ENCODE measurements around the gene APBB3. TPM values are rescaled to one million over a fixed set of nuclear protein-coding genes. Genes with fewer than 3 reads are reported as not detected.
A peak's percentile ranks its signal among the peaks of the same experiment; 100 is the strongest.

The APBB3 gene
- total RNA-seq, 1 donor from 2014 or later, result 68.5 TPM

- Mint-ChIP-seq H3K36me3 (peaks cover 16% of the 10 kb centered on the region), H3K27me3 (ENCODE audit: low read depth) (no peaks in the 10 kb centered on the region), H3K9me3 (no peaks in the 10 kb centered on the region), H3K4me1 (peaks cover 23% of the 10 kb centered on the region), H3K4me3 (peak overlapping the region; percentile 90), H3K27ac (peak overlapping the region; percentile 97)
- no peak for DNase-seq (ENCODE audit: low spot score in 2 of 2, unreplicated experiment in 2 of 2)
- TF ChIP-seq CTCF (IDR thresholded peaks at IDR 0.05; ENCODE audit: unreplicated experiment), result no peak
Observed at GRCh38 chr5:140565024-140565779, 804 bp upstream of the APBB3 start.

DNA sequence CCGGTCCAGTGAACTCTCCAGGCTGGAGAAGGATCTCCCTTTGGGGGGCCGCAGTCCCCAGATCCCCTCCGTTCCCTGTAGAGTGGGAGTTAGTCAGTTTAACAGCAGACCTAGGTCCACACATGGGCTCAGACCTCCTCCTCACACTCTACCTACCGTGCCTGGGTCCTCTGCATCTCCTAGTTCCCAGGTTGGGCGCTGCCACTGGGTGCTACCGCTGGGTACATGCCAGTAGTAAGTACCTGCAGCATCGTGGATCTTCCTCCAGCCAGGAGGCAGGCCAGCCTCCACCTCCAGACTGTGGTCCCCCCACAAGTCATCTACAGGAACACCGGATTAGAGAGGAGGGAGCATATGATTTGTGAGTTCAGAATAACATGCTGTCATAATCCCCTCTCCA is 802 bp downstream of the APBB3 start:
- Mint-ChIP-seq H3K4me3 (peak overlapping the region; percentile 90), H3K36me3 (peaks cover 16% of the 10 kb centered on the region), H3K4me1 (peaks cover 23% of the 10 kb centered on the region), H3K9me3 (no peaks in the 10 kb centered on the region), H3K27ac (peak overlapping the region; percentile 96), H3K27me3 (ENCODE audit: low read depth) (no peaks in the 10 kb centered on the region)
- no peak for DNase-seq (ENCODE audit: low spot score in 2 of 2, unreplicated experiment in 2 of 2)
- TF ChIP-seq CTCF (IDR thresholded peaks at IDR 0.05; ENCODE audit: unreplicated experiment), result no peak

GRCh38 chr5:140561753-140562523 is 2.5 kb downstream of the APBB3 start:
- DNase-seq (ENCODE audit: low spot score in 2 of 2, unreplicated experiment in 2 of 2), result no peak
- H3K36me3 Mint-ChIP-seq, result peaks cover 7% of the 10 kb centered on the region
- no peak for TF ChIP-seq CTCF (IDR thresholded peaks at IDR 0.05; ENCODE audit: unreplicated experiment)
- H3K4me1 Mint-ChIP-seq, result peaks cover 28% of the 10 kb centered on the region
- H3K27ac Mint-ChIP-seq, result no peak overlapping the region
- no peak overlapping the region for H3K4me3 Mint-ChIP-seq
- H3K9me3 Mint-ChIP-seq, result no peaks in the 10 kb centered on the region
- no peaks in the 10 kb centered on the region for H3K27me3 Mint-ChIP-seq (ENCODE audit: low read depth)

GRCh38 chr5:140560227-140560626 is 4.2 kb downstream of the APBB3 start:
- Mint-ChIP-seq H3K9me3 (no peaks in the 10 kb centered on the region), H3K4me1 (peaks cover 34% of the 10 kb centered on the region), H3K27ac (no peak overlapping the region), H3K27me3 (ENCODE audit: low read depth) (no peaks in the 10 kb centered on the region), H3K4me3 (no peak overlapping the region), H3K36me3 (peaks cover 2% of the 10 kb centered on the region)
- DNase-seq (ENCODE audit: low spot score in 2 of 2, unreplicated experiment in 2 of 2), result no peak
- TF ChIP-seq CTCF (IDR thresholded peaks at IDR 0.05; ENCODE audit: unreplicated experiment), result no peak

- no peak for DNase-seq (ENCODE audit: low spot score in 2 of 2, unreplicated experiment in 2 of 2)
- no peaks in the 10 kb centered on the region for H3K9me3 Mint-ChIP-seq
- H3K27ac Mint-ChIP-seq, result peak overlapping the region; percentile 96
- peaks cover 29% of the 10 kb centered on the region for H3K4me1 Mint-ChIP-seq
- H3K27me3 Mint-ChIP-seq (ENCODE audit: low read depth), result no peaks in the 10 kb centered on the region
- no peak overlapping the region for H3K4me3 Mint-ChIP-seq
- H3K36me3 Mint-ChIP-seq, result peaks cover 2% of the 10 kb centered on the region
- TF ChIP-seq CTCF (IDR thresholded peaks at IDR 0.05; ENCODE audit: unreplicated experiment), result no peak
Observed at GRCh38 chr5:140558542-140558941, 5.9 kb downstream of the APBB3 start.
